Measurements from ENCODE around the gene UTS2R.

UTS2R gene

GRCh38 chr17:82371333-82372248, at the start of gene UTS2R:
UTS2R (plus strand) TSS chr17:82371765; CDS start chr17:82374325, 2,560 bp downstream.
- no peak for DNase-seq (ENCODE audit: low read depth in 2 of 2, low spot score in 1 of 2)

DNA sequence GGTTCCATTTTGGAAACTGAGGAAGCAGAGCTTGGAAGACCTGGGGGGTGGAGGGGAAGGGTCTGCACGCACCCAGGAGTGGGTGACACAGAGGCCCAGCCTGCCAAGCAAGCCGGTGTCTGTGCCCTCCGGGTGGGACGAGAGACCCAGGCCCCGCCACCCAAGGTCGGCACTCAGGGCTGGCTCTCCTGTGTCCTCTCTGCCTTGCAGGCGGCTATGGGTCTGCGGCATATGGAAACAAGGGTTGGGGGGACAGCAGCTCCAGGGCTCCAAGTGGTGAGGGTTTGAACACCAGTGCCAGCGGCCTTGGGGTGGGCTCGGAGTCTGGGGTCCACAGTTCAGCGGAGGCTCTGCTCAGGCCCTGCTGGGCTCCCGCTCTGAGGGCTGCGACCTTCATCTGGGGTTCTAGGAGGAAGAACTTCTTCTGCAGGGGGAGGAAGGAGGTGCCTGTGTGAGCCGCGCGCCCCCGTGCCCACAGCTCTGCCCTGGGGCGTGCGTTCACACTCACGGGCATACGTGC, 49.6 kb upstream of the UTS2R start:
- no peak for DNase-seq (ENCODE audit: low read depth in 2 of 2, low spot score in 1 of 2)

- DNase-seq (ENCODE audit: low read depth in 2 of 2, low spot score in 1 of 2), result no peak
These were observed 48.8 kb upstream of the UTS2R start for GRCh38 chr17:82322526-82323453.

- DNase-seq (ENCODE audit: low read depth in 2 of 2, low spot score in 1 of 2), result no peak
These were observed 47.9 kb upstream of the UTS2R start for GRCh38 chr17:82323514-82324234.

- no peak for DNase-seq (ENCODE audit: low read depth in 2 of 2, low spot score in 1 of 2)
These were observed 46.8 kb upstream of the UTS2R start for GRCh38 chr17:82324566-82325285.

DNA sequence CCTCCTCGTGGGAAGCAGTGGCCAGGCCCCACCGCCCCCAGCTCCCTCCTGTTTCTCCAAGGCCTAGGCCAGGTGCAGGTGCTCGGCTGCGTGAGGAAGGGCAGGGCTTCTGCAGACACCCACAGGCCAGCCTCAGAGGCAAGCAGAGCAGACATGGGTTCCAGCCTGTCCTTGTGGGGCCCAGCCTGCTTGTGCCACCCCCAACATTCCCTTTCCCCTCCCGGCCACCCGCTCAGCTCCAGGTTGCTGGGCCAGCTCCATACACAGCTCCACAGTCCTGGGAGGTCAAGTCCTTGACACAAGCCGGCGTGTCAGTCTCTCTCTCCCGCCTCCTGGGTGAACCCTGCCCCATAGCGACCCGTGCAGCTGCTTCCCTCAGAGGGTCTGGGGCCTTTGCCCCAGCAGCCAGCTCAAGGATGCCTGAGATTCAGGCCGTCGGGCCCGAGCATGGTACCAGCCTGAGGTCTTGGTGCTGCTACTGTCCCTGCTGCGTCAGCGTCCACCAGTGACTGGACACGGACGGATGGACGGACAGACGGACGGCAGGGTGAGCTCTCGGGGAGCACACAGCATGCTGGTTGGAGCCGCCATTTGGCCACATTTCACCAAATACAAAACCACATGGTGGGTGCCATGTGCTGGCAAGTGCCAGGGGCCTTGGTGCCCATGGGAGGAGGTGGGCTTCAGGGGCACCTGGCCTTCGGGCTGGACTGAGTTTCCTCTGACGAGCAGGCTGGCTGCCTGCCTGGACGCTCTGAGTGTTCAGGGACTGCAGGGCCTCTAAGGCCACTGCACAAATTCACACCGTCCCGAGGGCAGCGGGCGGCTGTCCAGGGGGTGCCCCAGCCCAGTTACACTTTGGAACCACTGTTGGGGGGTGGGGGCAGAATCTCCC, 46.0 kb upstream of the UTS2R start:
- DNase-seq (ENCODE audit: low read depth in 2 of 2, low spot score in 1 of 2), result no peak

DNA sequence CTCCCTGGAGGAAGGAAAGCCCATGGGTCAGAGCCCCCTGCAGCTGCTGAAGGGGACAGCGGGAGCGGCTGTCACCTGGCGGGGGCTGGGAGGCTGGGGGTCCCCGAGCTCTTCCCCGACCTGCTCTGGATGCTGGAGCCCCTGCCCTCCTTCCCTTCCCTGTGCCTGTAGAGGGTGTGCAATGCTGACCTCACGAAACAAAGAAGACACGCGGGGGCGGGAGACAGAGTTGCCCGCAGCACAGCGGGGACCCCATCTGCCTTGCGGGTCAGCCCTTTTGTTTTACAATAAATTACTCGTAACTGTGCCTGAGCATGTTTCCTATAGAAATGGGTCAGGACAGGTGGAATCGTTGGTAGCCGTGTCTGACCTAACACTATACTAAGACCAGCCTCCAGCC, 44.3 kb upstream of the UTS2R start:
- no peak for DNase-seq (ENCODE audit: low read depth in 2 of 2, low spot score in 1 of 2)

DNA sequence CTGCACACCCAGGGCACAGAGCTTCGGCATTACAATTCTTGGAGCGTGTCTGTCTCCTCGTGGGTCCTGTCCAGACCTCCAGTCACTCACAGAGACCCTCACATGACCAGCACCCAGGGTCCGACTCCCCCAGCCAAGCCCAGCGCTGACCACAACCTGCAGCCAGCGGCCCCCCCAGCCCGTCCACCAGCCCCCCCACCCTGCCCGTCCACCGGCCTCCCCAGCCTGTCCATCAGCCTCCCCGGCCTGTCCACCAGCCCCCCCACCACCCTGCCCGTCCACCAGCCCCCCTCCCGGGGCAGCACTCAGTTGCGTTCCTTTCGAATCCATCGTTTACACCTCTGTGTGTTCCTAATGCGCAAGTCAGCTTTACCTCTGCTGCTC, 43.8 kb upstream of the UTS2R start:
- DNase-seq (ENCODE audit: low read depth in 2 of 2, low spot score in 1 of 2), result no peak

DNA sequence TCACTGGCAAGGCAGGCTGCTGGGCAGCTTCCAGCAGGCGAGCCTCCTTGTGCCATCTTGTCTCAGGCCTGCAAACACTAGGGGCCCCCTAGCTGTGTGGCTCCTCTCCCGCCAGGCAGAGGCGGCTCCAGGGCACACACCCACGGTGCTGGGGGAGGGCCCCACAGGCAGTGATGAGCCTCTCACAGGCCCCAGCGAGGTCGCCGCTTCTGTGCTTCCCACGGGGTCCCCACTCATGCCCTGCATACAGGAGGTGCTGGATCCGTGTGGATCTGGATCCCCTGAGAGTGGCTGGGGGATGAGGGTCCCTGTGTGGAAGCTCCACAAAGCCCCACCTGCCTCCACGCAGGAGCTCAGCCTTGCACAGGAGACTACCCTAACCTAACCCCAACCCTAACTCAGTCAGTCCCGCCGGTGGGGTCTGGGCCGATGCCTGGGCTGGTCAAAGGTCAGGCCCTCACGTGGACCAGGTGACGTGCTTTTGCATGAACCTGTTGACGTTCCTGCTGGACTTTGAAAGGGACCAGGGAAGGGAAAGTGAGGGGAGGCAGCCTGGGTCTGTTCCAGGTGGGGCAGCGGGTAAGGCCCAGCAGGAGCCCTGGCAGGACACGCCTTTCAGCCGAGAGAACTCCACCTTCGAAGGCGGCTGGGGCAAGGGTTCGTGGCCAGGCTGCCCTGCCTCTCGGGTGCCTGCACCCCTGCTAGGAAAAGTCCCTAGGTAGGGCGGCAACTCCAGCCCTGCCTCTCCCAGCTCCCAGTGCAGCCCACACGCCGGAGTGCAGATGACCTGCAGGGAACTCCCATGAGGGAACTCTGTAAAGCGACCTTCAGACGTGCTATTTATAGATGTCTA, 43.2 kb upstream of the UTS2R start:
- no peak for DNase-seq (ENCODE audit: low read depth in 2 of 2, low spot score in 1 of 2)

GRCh38 chr17:82328994-82329507, 42.5 kb upstream of the UTS2R start:
- no peak for DNase-seq (ENCODE audit: low read depth in 2 of 2, low spot score in 1 of 2)

DNA sequence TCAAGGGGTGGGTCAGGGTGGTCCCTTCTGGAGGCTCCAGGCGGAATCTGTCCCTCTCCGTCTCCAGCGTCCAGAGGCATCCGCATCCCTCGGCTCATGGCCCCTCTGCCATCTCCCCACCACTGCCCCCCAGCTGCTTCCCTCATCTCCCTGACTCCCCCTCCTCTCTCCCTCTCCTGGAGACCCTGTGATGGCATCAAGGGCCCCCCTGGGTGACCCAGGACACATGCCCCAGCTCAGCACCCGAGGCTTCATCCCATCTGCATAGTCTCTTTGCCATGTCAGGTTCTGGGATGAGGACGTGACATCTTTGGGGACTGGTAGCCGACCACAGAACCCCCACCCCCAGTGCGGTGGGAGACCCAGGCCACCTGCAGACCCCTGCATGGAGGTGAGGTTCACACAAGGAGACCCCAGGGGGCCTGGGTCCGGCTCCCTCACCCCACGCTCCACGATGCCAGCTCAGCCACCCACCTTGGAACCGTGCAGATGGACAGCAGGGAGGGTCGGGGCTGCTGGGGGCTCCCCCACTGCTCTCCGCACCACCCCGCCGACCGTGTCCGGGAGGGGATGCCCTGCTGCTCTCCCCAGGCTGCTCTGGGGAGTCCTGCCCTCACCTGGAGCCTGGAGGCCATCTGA, 41.8 kb upstream of the UTS2R start:
- no peak for DNase-seq (ENCODE audit: low read depth in 2 of 2, low spot score in 1 of 2)

DNA sequence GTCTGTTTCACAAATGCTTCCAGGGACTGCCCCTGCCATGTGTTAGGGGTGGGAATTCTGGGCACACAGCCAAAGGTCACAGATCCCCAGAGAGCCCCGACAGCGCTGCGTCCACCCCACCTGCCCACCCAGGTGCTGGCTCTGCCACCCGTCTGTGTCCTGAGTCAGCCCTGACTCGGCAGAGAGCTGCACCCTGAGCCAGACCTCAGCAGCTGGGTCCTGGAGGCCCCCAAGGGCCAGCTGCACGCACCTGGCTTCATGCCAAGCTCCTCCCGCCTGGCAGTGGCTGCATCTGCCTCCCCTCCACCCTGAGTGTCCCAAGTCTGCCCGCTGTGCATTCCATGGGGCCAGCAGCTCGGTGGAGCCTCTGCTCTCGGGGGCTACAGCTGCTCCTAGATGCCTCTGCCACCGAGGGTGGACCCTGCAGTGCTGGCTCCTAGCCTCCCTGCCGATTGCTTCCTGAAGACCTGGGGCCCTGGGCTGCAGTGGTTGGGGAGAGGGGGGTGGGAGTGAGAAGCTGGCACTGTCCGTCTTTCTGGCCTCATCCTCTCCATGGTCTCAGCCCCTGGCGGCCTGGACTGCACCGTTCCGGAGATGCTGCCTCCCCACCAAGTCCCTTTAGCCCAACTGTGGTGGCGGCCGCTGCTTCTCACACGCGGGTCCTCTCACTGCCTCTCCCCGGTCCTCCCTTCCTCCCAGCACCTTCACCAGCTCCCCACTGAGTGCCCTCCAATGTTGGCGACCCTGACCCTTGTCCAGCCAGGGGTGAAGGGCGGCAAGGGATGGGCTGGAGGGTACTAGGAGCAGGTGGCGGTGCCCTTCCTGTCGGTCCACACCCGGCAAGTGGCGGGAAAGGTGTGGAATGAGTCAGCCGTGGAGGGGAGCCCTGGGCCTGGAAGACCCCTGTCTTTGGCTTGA, 41.0 kb upstream of the UTS2R start:
- DNase-seq (ENCODE audit: low read depth in 2 of 2, low spot score in 1 of 2), result no peak

- DNase-seq (ENCODE audit: low read depth in 2 of 2, low spot score in 1 of 2), result no peak
These were observed 40.1 kb upstream of the UTS2R start for GRCh38 chr17:82331345-82331939.

- no peak for DNase-seq (ENCODE audit: low read depth in 2 of 2, low spot score in 1 of 2)
These were observed 38.8 kb upstream of the UTS2R start for GRCh38 chr17:82332669-82333278.

DNA sequence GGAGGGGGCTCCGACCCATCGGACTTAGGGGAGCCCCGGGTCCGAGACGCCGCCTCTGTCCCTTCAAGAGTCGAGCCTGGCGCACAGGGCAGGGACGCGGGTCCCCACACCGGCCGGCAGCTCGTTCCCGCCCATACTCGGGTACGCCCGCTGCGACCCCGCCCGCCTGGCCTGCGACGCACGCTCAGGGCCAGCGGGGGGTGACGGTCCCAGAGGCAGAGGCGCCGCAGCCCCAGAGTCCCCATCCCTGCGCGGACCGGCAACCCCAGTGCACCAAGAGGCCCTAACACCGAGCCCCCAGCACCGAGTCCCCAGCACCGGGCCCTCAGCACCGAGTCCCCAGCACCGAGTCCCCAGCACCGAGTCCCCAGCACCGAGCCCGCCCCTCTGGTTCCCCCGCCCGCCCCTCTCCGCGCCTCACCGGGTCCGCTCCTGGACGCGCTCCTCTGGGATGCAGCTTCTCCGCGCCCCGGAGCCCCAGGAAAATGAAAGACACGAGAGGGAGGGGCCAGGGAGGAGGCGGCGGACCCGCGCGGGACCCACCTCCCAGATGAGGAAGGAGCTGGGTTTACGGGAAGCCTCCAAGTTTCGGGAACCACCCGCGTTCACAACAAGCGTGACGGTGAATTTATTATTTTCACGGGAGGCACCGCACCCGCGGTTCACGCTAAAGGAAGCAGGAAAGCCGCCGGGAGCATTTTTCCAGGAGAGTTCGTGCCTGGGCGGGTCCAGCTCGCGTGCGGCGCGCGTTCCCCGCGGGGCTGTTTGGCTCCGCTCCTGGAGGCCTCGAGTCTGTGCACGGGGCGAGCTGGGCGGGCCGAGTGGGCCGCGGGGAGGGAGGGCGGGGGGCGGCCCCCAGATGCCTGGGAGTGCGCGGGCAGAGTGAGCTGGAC, 38.0 kb upstream of the UTS2R start, which contains the start of gene SECTM1:
SECTM1 (minus strand) TSS at position 488 of the 893 bp plus-strand sequence. CDS start 6,526 bp downstream, outside the sequence.
- DNase-seq (ENCODE audit: low read depth in 2 of 2, low spot score in 1 of 2), result no peak
